HG03354 (cell line): ENCODE results near the gene RAD9A.

Experiments used
- ATAC-seq: cut with Tn5 transposase; IDR thresholded peaks from one replicate; pipeline ENCODE4 v1.9.1; 2021; ENCODE audit warnings: mild to moderate bottlenecking; ENCODE audit not compliant: unreplicated experiment, poor library complexity, severe bottlenecking

Gene RAD9A

DNA sequence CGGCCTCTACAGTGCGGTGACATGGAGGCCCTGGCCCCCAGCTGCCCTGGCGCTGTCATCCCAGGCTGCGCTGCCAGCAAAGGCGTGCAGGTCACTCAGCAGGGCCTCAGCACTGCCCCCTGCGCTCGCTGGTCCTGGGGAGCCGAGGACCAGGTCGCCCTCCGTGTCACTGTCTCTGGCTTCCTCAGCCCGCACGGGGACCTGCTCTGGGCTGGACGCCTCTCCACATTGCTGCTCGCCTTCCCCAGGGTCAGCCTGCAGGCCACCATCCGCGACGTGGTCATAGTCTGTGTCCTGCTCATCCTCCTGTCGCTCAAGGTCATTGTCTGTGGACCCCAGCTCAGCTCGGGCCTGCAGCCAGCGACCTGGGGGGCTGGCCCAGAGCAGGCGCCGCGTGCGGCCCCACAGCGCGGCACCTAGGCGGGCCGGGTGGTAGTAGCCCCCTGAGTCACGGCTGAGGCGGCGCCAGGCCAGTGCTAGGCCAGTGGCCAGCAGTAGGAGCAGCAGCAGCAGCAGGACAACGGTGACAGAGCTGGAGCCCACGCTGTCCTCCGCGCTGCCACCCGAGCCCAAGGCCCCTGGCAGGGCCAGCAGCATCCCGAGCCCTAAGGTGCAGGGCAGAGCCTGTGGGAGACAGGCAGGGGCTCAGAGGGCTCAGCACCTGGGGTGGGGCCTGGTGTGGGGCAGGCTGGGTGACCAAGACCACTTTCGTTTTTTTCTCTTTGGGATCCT lies 44.1 kb downstream of the RAD9A start:
- no peak for ATAC-seq

DNA sequence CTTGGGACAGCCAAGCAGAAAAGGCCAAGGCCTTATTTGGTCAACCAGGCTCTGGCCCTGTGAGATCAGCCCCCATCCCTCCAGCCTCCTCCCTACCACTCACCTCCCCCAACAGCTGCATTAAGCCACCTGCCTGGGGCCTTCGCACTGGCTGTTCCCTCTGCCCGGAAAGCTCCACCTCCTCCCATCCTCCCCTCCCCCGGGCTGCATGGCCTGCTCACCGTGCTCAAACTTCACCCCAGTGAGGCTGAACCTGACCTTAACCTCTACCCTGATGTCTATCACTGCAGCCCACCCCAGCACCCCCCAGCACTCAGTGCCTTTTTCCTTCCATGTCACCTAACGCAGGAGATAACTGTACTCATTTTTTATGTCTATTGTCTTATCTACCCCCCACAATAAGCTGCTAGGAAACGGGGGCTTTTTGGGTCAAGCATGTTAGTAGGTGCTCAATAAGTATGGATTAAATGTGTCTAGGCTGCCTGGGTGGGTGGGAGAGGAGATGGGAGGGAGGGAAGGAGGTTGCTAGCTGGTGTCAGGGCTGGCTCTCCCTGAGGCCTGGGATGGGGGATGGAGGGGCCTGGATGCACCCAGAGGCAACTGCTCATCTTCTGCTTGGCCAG lies 44.8 kb downstream of the RAD9A start:
- peak; percentile 42 for ATAC-seq

DNA sequence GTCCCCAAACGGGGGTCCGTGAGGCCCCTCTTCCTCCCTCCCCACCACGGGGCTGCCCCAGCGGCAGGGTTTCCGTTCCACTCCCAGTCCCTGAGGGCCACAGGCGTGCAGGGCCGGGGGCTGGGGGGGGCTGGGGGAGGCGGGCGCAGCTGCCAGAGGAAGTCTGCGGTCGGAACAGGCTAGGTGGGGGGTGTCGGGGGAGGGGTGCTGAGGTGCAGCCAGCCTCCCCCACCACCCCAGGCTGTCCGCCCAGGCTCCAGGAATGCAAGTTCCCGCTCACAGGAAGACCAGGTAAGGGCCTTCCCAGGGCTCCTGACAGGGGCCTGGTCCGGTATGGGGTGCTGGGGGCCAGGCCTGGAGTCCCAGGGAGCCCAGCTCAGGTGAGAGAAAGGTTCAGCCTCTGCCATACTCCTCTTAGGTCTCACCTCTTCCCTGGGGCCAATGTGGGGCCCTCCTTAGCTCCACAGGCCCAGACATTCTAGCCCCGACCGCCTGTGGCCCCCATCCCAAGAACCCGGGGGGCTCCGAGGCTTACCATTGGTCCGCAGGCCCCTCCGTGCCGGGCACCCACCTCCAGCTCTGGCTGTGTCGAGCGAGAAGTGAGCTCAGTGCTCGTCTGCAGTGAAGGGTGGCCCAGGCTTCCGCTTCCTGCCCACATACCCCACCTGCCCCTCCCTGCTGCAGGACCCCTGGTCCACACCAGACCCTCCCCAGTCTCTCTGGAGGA lies 45.5 kb downstream of the RAD9A start, which contains the start of gene PTPRCAP:
TSS of gene PTPRCAP (minus strand) at position 601 of the 727 bp plus-strand sequence. CDS start at position 538, 63 bp downstream.
- ATAC-seq: peak; percentile 39

DNA sequence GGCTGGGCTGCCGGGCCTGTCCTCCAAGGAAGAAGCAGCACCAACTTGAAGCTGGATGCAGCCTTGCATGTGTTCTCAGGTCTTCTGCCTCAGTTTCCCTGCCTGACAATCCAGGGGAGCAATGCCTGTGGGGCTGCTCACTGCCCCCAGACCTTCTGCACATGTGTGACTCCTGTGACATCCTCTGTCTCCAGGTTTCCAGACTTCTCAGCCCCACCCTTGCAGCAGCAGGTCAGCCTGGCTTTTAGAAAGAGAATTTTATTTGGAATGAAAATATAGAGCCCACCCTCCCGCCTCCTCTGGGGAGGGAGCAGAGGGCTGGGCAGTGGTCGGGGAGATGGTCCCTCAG lies 46.0 kb downstream of the RAD9A start:
- ATAC-seq: no peak

DNA sequence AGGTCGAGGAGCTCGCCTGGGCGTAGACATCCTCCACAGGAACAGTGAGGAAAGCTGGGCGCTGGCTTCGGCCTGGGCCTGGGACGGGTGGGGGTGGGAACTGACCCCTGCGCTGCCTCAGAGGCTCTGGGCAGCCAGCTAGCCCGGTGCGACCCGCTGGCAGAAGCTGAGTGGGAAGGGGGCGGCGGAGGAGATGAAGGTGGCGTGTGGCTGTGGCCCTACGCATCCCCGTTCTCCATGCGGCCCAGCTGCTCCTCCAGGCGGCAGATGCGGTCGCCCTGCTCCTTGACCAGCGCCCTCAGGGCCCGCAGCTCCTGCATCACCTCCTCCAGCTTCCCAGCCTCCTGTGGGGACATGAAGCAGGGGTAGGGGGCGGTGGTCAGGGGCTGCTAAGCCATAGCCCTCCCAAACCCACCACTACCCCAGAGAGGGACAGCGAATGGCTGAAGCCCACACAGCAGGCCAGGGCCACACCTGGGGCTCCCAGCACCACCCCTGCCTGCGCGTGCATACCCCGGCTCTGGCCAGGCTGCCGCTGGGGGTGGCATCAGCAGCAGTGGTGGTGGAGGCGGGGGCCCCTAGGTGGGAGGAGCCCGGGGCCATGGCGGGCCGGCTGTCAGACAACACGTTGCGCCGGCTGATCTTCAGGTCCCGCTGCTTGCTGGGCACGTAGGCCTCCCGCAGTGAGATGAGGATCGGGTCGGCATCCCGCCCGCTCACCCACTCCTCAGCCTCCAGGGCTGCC lies 46.5 kb downstream of the RAD9A start:
- ATAC-seq: no peak

DNA sequence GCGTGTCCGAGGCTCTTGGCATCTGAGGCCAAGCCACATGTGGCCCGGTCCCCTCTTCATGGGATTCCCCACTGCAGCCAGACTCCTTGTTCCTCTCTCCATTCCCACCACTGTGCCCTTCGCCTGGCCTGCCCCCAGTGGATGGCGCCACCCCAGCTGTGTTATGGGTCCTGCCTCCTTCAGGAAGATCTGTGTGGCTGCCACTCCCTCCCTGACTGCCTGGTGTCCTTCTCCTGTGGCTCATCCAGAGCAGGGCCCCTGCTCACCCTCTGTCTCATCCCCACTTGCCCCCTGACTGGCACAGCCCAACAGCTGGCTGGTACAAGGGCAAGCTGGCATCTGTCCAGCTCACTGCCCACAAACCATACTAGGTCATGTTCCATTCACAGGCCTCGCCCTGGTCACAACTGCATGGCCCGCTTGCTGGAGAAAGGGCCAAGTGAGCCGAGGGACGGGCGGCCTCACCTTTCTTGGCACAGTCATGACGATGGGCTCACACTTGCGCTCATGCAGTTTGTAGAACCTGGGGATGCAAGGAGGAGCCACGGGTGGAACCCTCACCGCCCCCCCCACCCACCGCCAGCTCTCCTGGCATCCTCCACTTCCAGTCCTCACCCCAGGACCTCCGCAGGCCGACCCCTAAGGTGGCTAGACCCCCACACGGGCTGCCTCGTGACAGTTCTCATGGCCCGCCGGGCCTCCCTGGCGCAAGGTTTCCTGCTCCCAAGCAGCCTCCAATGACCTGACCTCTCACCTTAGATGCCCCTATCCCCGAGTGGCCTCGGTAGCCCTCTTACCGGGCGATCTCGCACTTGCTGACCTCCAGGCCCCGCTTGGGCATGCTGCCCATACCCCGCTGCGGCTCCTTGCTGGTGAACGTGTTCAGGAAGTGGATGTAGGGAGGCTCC lies 47.8 kb downstream of the RAD9A start:
- no peak for ATAC-seq

DNA sequence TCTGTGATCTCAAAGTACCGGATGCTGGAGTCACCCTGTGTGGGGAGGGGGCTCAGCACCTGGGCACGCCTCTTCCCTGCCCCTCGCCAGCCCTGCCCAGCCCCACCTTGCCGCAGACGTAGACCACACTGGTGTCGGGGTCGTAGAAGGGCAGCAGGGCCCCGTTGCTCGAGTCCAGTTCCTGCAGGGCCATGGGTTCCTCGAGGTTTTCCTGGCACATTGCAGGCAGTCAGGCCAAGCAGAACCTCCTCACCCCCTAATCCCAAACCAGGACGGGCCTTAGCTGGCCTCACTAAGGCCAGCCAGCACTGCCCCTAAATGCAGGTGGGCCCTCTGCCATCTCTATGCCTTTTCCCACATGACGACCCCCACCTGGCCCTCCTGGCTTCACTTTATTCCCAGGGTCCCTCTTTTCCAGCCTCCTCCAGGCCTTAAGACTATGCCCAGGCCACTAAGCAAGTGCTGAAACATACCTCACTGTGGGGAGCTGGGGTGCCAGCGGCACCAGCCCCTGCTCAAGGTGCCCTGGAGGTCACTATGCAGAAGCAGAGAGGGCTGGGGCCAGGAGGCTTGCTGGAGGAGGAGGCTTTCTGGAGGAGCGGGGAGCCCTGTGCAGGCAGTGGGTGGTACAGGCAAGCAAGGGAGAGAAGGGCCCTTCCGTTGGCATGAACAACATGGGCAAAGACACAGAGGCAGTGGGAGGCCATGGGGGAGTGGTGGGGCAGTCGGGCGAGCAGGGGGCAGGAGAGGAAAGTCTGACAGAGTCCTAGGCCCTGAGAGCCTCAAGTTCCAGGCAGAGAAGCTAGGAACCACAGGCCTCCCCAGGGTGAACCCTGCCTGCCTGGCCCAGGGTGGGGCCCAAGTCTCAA lies 48.7 kb downstream of the RAD9A start:
- ATAC-seq: no peak

DNA sequence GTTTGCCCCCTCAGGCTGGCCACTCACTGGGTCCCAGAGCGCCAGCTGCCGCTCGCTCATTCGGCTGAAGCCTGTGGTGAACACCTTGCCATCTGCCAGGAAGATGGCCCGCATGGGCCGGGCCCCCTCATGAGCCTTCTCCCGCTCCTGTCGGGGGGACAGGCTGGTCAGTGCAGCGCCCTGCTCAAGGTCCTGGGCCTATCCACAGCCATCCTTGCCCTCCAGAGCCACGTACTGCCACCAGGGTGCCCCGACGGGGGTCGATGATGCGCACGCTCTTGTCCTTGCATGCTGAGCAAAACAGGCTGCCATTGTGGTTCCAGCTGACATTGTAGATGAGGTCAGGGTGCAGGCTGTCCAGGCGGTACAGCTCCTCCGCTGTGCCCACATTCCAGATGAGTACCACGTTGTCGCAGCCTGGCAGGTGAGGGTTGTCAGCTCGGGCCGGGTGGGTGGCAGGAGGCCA lies 49.3 kb downstream of the RAD9A start:
- no peak for ATAC-seq

DNA sequence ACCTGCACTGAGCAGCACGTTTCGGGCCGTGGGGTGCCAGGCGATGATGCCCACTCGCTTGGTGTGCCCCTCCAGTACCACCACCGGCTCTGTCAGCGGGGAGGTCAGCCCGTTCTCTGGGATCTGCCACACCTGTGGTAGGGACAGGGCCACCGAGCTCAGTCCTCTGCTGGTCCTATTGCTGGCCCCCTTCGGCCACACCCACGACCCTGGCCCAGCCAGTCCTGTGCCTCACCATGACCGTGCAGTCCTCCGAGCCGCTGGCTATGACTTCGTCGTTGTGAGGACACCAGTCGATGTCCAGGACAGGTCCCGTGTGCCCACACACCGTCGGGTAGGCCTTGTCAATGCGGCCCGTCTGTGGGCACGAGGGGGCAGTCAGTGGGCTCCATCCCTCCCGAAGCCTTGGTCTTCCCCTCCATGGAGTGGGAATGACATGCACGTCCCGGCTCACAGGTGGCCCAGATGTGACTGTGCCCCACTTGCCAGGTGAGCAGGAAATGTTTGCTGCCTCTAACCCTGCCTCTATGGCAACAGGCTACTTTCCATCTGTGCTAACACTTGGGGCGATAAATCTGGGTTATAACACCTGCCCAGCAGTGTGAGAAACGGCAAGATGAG lies 50.1 kb downstream of the RAD9A start:
- no peak for ATAC-seq

DNA sequence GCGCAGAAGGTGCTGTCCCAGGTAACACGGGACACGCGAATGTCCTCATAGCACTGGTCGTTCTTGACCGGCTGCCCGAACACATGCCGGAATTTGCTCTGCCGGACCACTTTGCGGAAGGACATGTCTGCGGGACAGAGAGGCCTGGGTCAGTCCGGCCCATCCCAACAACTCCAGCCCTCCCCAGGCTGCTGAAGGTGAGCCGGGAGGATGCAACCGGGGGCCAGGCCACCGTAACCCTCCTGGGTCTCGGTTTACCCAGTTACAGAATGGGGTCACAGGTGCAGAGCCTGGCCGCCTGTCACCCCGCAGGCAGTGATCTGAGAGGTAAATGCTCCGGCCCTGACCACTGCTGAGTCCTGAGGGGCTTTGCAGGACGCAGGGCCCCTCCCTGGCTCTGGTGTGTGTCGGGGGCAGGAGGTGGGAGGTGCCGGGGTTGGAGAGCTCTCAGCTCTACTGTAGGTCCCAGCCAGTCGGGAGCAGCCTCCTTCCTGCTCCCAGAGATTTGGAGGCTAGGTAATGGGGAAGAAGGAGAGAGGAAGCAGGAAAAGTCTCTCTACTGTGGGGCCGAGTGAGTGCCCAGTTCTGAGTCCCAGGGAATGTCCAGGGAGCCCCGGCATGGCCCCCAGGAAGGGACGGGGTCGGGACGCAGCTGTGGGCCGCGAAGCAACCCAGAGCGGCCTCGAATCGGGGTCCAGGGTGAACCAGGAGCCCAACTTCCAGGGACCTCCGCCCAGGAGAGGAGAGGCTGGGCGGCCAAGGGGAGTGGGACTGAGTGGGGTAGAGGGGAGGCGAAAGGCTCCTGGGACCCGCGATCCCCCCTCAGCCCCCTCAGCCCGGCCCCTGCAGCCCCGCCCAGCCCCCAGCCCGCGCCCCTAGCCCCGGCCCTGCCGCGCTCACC lies 51.0 kb downstream of the RAD9A start:
- ATAC-seq: no peak

DNA sequence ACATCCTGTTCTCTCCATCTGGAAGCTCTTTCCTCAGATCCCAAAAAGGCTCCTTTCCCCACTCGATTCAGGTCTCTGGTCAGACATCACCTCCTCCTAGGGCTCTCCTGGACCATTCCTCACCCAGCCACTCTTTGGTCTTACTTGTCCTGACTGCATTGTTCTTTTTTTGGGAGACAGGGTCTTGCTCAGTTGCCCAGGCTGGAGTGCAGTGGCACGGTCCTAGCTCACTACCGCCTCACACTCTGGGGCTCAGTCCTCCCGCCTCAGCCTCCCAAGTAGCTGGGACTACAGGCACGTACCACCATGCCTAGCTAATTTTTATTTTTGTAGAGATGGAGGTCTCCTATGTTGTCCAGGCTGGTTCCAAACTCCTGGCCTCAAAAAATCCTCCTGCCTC lies 53.7 kb downstream of the RAD9A start:
- ATAC-seq: no peak
